Endothelial cell of umbilical vein (primary cell): ENCODE data around the gene HS3ST1. TPM values are rescaled to one million over a fixed set of nuclear protein-coding genes. Genes with fewer than 3 reads are reported as not detected.

ENCODE experiments used
- BruUV-seq: library from RNA; stranded (reverse); fragments of 400-500 nt; replicated peaks from 2 replicates; lab custom pipeline; 2021; lab: Mats Ljungman, UMichigan
- CTCF ChIA-PET: fragments of 300-600, 350-600 bp; sonication (Branson Sonifier 250); formaldehyde crosslinking; loops from one replicate; lab custom pipeline; 2021; ENCODE audit warnings: antibody characterized with exemption, inconsistent platforms; lab: Charles Lee
- POLR2A ChIA-PET: fragments of 300-600, 350-600 bp; sonication (Branson Sonifier 250); formaldehyde crosslinking; loops from one replicate; lab custom pipeline; 2021; ENCODE audit warnings: antibody characterized with exemption, inconsistent platforms; lab: Charles Lee
- DNase-seq: peaks from one replicate; pipeline ENCODE4 v3.0.0-alpha.2; 2011; ENCODE audit warnings: low read depth, low spot score
- FAIRE-seq: peaks from 2 replicates; lab custom pipeline; 2011; peaks lifted over from hg19 to GRCh38; lab: Jason Lieb, UNC
- H2AFZ ChIP-seq: 2 replicates; pipeline ENCODE4 v1.6.0; 2012; ENCODE audit warnings: low read depth, low read length, control low read depth, inconsistent platforms
- H3K27ac ChIP-seq: 2 replicates; pipeline ENCODE4 v1.5.1; 2011; ENCODE audit warnings: low read depth, mild to moderate bottlenecking, control low read depth, low read length, moderate library complexity; ENCODE audit not compliant: insufficient read depth
- H3K27me3 ChIP-seq, 2 experiments: 2 replicates each; pipeline versions ENCODE4 v1.6.0 to v1.6.1; 2011; ENCODE audit warnings: low read length in 2 of 2, mixed read lengths in 1 of 2; ENCODE audit not compliant: control insufficient read depth in 2 of 2, insufficient read depth in 2 of 2
- H3K36me3 ChIP-seq, 2 experiments: 2 replicates in 1 of 2; 3 replicates in 1 of 2; pipeline ENCODE4 v1.5.1; 2011; ENCODE audit warnings: low read length in 2 of 2, mild to moderate bottlenecking in 1 of 2, moderate library complexity in 1 of 2; ENCODE audit not compliant: control insufficient read depth in 2 of 2, insufficient read depth in 2 of 2; ENCODE audit errors: extremely low read depth in 1 of 2
- H3K4me1 ChIP-seq: 3 replicates; pipeline ENCODE4 v1.5.1; 2011; ENCODE audit warnings: mild to moderate bottlenecking, low read length; ENCODE audit not compliant: control insufficient read depth, insufficient read depth; ENCODE audit errors: extremely low read depth
- H3K4me2 ChIP-seq: 2 replicates; pipeline ENCODE4 v1.6.1; 2011; ENCODE audit warnings: low read length, control low read depth, mixed read lengths; ENCODE audit not compliant: insufficient read depth
- H3K4me3 ChIP-seq, 3 experiments: fragments of 200-600 bp in 1 of 3; sonication (generic), shearing (Covaris generic) in 1 of 3; replicated peaks in 1 of 3; 2 replicates each; pipeline ENCODE4 v1.5.1; 2011 to 2016; ENCODE audit warnings: control low read depth in 3 of 3, low read length in 3 of 3, mild to moderate bottlenecking in 2 of 3, inconsistent platforms in 1 of 3, low read depth in 1 of 3, moderate library complexity in 1 of 3; ENCODE audit not compliant: insufficient read depth in 1 of 3
- H3K79me2 ChIP-seq: 2 replicates; pipeline ENCODE4 v1.6.0; 2012; ENCODE audit warnings: low read length, inconsistent platforms; ENCODE audit not compliant: control insufficient read depth, insufficient read depth
- H3K9ac ChIP-seq: replicated peaks from 2 replicates; pipeline ENCODE3; 2011; ENCODE audit warnings: low read length, control low read depth; ENCODE audit not compliant: insufficient read depth; ENCODE audit errors: extremely low read depth
- H3K9me1 ChIP-seq: replicated peaks from 3 replicates; pipeline ENCODE4 v1.6.0; 2011; ENCODE audit warnings: mild to moderate bottlenecking, low read length; ENCODE audit not compliant: control insufficient read depth, insufficient read depth; ENCODE audit errors: extremely low read depth
- H3K9me3 ChIP-seq: replicated peaks from 2 replicates; pipeline ENCODE4 v1.5.1; 2012; ENCODE audit warnings: low read length, inconsistent platforms; ENCODE audit not compliant: control insufficient read depth, insufficient read depth
- H4K20me1 ChIP-seq: replicated peaks from 2 replicates; pipeline ENCODE3; 2011; ENCODE audit warnings: mild to moderate bottlenecking, low read length; ENCODE audit not compliant: control insufficient read depth, insufficient read depth; ENCODE audit errors: extremely low read depth
- EZH2 ChIP-seq: IDR thresholded peaks from 2 replicates; pipeline ENCODE4 v1.6.1; 2012; ENCODE audit warnings: borderline replicate concordance, low read depth, mild to moderate bottlenecking, moderate library complexity, low read length, inconsistent platforms; ENCODE audit not compliant: severe bottlenecking
- FOS ChIP-seq: IDR thresholded peaks from 2 replicates; pipeline ENCODE4 v1.6.1; 2011; ENCODE audit warnings: mild to moderate bottlenecking, low read length, moderate library complexity, borderline replicate concordance; ENCODE audit not compliant: insufficient read depth
- GATA2 ChIP-seq: IDR thresholded peaks from 2 replicates; pipeline ENCODE4 v1.7.0; 2011; ENCODE audit warnings: low read depth, mild to moderate bottlenecking, moderate library complexity, mixed read lengths, low read length; ENCODE audit not compliant: insufficient read length, insufficient read depth
- JUN ChIP-seq: IDR thresholded peaks from 2 replicates; pipeline ENCODE4 v1.6.1; 2011; ENCODE audit warnings: borderline replicate concordance, low read depth; ENCODE audit not compliant: insufficient read length, insufficient read depth
- MYC ChIP-seq: IDR thresholded peaks from one replicate; pipeline ENCODE4 v1.6.1; 2011; ENCODE audit warnings: mild to moderate bottlenecking, low read depth, low read length
- POLR2A ChIP-seq: IDR thresholded peaks from 2 replicates; pipeline ENCODE4 v1.6.1; 2012; ENCODE audit warnings: low read depth, mild to moderate bottlenecking, control low read depth, low read length
- POLR2AphosphoS5 ChIP-seq: IDR thresholded peaks from 2 replicates; pipeline ENCODE4 v1.6.1; 2012; ENCODE audit warnings: low read depth, mild to moderate bottlenecking, control low read depth, low read length, moderate library complexity; ENCODE audit not compliant: insufficient read depth
- dilution Hi-C: fragments of 300-500 bp; cut with MboI; formaldehyde crosslinking; loops from one replicate; pipeline ENCODE4 v1.15.0; 2019; ENCODE audit warnings: low sequenced_read_pairs; ENCODE audit not compliant: extremely low pct_ligation_motif_present
- intact Hi-C: fragments of 100-400 bp; cut with micrococcal nuclease; formaldehyde crosslinking; loops from one replicate; pipeline ENCODE4 v1.10.0; 2022
- polyA plus RNA-seq, 4 experiments: library from polyadenylated mRNA; depleted of rRNA in 3 of 4; stranded (reverse) in 3 of 4; unstranded in 1 of 4; fragments of >200 nt; gene quantifications; 2 replicates each; pipeline versions ENCODE4 v1.2.1 to v1.2.3, GENCODE V29; 2011 to 2012; ENCODE audit warnings: missing spikeins in 1 of 4
- total RNA-seq: library from RNA; stranded (reverse); gene quantifications from 2 replicates; pipeline ENCODE4 v1.2.3, GENCODE V29; 2021
- TF ChIP-seq, protein P1 (sequence below): IDR thresholded peaks from 2 replicates; pipeline ENCODE4 v1.6.1; 2011; ENCODE audit not compliant: insufficient read depth, insufficient read length
- TF ChIP-seq, protein P2 (sequence below), 2 donors: IDR thresholded peaks; 1 replicate in 1 of 2; 2 replicates in 1 of 2; pipeline ENCODE4 v1.5.1; 2011; ENCODE audit warnings: low read length in 2 of 2, mild to moderate bottlenecking in 2 of 2, moderate library complexity in 2 of 2, control low read depth in 1 of 2, inconsistent platforms in 1 of 2, low read depth in 1 of 2; ENCODE audit not compliant: insufficient read depth in 1 of 2; ENCODE audit errors: extremely low read depth in 1 of 2

The HS3ST1 gene
- total and polyA plus RNA-seq, 2 donors (not counting 3 experiments of a cell fraction or from before 2014, with no cell fraction given) = 0.14 to 1.3 TPM

- no peaks in the 10 kb centered on the region for H3K36me3 ChIP-seq
- no peak overlapping the region for H2AFZ ChIP-seq
- BruUV-seq = no TSS peak
- ChIA-PET POLR2A (no interaction called here), CTCF (interaction anchor here (1.5 to 1.7 kb wide), 2 partner anchors 16 to 28 kb away, joined by 4 to 7 read pairs; no protein-coding TSS in a partner anchor)
- TF ChIP-seq, protein P1, sequence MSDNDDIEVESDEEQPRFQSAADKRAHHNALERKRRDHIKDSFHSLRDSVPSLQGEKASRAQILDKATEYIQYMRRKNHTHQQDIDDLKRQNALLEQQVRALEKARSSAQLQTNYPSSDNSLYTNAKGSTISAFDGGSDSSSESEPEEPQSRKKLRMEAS = no peak
- TF ChIP-seq GATA2 (no peak), FOS (no peak), EZH2 (no peak), POLR2AphosphoS5 (no peak), POLR2A (no peak), JUN (no peak), MYC (no peak)
- TF ChIP-seq, protein P2, sequence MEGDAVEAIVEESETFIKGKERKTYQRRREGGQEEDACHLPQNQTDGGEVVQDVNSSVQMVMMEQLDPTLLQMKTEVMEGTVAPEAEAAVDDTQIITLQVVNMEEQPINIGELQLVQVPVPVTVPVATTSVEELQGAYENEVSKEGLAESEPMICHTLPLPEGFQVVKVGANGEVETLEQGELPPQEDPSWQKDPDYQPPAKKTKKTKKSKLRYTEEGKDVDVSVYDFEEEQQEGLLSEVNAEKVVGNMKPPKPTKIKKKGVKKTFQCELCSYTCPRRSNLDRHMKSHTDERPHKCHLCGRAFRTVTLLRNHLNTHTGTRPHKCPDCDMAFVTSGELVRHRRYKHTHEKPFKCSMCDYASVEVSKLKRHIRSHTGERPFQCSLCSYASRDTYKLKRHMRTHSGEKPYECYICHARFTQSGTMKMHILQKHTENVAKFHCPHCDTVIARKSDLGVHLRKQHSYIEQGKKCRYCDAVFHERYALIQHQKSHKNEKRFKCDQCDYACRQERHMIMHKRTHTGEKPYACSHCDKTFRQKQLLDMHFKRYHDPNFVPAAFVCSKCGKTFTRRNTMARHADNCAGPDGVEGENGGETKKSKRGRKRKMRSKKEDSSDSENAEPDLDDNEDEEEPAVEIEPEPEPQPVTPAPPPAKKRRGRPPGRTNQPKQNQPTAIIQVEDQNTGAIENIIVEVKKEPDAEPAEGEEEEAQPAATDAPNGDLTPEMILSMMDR (IDR thresholded peaks at IDR 0.05; ENCODE audit: extremely low read depth in 1 of 2, insufficient read depth in 1 of 2, low read depth in 1 of 2, low read length in 2 of 2) = no peak
- intact Hi-C loops (no loop called here), dilution Hi-C loops (no loop called here)
- H3K4me1 ChIP-seq = no peaks in the 10 kb centered on the region
- H3K27ac ChIP-seq = no peak overlapping the region
- no peak overlapping the region for H3K4me3 ChIP-seq
- no peaks in the 10 kb centered on the region for H3K9me1 ChIP-seq
- H3K9me3 ChIP-seq = no peaks in the 10 kb centered on the region
- FAIRE-seq (no peak), DNase-seq (no peak)
- no peaks in the 10 kb centered on the region for H3K27me3 ChIP-seq
- no peaks in the 10 kb centered on the region for H3K79me2 ChIP-seq
- H3K9ac ChIP-seq = no peak overlapping the region
- H4K20me1 ChIP-seq = no peaks in the 10 kb centered on the region
- no peak overlapping the region for H3K4me2 ChIP-seq
Measured at GRCh38 chr4:11451716-11452115, 23.0 kb upstream of the HS3ST1 start.
